ENCODE data around the gene PHLDB2.
A peak's percentile ranks its signal among the peaks of the same experiment; 100 is the strongest.

Gene PHLDB2

DNA sequence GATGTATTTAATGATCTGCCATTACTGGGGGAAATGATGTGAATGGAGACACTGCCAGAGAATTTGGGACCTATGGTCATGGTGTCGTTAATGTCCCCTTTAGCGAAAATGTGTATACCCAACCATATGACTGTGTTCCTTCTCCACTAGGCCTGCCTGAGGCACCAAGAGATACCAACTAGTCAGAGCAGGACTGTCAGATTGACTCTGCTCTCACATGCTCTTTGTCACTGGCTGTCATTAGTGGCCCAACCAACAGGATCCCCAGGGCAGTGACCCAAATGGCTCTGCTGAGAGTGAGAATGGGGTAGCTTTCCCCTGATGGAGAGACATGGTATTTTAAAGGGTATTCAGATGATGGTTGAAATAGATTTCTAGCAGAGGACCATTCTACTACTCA, 142.5 kb downstream of the PHLDB2 start:
- DNase-seq = no peak

DNA sequence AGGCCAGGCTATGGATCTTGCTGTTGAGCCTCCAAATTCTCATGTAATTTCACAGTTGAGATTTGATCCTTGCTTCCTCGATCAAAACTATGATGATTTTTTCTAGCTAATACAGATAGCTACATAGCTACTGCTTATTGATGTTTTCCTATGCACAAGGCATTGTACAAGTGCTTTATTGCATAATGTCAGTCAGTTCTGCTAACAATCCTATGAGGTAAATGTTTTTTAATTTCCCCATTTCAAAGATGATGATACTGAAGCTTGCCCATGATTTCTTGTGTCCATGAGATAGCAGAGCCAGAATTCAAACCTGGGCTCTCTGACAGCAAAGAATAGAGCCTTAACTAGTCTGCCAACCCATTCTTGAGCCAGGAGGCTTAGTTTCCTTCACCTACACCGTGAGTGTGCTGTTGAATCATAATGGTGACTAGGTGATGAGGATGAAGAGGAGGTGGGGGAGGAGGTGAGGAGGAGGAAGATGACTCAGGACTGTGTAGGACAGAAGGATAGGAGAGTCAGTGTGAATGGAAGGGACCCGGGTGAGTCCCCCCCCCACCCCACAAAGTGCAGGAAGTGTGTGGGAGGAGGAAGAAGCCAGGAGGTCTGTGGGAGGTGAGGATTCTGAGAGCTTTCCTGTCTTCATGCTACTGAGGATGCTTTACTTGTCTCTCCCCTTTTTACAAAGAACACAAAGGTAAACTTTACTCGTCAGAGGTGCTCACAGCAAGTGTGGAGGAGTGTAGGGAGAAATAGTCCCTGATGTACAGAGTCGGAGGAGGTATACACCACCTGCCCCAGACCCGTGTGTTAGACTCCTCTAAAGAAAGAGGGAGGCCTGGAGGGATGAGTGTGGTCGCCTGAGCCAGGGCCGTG, 143.3 kb downstream of the PHLDB2 start:
- peak; percentile 59 for DNase-seq

DNA sequence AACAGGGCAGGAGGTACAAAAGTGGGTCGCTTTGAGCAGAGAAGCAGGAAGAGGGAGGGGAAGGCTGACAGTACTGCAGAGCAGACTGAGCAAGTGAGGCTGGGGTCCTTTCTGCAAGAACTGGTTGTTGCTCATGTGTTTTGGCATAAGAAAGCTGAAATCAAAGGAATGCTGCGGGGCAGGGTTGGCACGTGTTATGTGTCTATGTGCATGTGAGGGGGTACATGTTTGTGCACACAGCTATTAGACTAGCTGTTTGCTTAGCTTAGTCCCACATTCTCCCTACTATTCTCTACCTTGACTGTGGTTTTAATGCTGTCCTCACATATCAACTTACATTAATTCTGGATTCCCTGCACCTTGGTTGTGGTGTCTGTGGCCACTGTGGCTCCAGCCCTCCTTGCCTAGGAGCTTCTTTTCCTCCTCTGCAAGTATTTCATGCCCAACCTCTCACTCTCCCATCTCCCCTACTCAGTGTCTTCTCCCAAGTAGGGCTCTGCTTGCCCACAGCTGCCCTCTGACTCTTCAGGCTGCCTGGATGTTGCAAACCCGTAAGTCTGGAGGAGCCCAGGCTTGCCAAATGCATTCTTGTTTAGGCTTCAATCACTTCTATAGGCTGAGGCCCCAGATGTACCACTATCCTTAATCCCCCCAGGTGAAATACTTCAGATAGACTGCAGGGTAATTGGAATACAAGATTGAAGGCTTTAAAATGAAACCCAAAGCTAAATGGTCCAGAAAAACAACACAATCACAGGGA, 144.4 kb downstream of the PHLDB2 start:
- no peak for DNase-seq

DNA sequence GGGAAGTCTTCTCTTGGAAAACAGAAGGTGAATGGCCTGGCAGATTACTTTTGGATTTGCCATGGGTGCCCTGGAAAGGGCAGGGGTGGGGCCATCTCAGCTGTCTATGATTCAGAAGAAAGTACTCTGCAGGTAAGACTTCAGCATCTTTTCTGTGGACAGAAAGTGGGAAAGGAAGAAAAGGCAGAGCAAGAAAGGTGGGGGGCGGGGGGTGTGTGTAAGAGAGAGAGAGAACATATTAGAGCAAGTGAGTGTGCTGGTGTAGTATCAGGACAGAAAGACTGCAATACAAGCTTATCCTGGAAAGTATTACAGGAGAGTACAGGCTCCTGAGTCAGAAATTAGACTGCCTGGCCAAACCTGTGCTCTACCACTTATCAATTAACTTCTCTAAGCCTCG, 145.1 kb downstream of the PHLDB2 start:
- no peak for DNase-seq

DNA sequence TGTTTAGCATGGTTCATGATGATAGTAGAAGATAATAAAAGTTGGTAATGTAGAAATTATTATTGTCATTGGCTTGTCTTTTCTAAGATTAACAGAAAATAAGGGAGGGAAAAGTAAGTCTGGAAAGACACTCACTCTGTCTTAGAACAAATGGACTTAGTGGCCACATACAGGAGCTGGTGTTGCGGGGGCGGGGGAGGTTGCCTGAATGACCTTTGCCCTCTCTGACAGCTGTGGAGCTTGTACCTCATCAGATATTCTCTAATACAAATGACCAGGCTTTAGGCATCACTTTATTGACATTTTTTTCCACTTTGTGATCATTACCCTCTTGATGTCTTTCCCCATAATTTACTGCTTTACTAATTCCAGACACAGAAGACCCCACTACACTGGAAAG, 145.6 kb downstream of the PHLDB2 start:
- DNase-seq = no peak

DNA sequence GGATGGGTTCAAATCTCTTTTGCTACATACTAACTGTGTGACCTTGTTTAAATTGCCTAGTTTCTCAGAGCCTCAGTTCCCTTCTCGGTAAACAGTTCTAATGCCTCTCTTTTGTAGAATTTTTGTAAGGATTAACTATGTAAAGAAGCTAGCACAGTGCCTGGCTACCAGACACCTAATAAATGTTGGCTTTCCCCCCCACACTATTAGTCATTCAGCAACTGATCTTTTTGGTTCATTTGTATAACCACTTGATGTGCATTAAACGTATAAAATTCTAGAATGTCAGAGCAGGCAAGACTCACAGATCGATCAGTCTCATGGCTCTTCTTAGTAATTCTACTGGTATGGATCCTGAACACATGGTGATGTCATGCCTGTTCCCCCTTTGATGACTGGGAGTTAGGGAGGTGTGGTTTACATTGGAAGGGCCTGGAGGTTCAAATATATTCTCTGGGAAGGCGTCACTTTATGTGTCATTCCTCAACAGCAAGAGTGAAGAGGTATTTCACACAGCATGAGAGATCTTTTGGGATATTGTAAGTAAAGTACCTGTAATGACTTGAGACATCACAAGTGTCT, 146.1 kb downstream of the PHLDB2 start:
- no peak for DNase-seq

DNA sequence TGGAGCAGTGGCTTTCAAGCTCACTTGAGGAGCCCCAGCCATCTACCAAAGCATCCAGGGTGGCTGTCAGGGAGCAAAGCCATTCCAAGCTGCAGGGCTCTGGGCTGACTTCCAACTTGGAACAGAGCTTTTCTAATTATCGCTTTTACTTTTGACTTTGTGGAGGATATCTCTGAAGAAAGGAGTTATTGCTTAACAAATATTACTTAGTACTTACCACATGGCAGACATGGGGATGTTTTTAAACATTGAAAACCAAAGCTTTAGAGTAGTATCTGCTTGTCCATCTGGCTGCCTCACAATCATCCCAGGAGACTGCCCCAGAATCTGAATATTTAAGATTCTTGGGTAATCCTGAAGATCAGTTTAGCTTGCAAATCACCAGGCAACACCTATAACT, 148.6 kb downstream of the PHLDB2 start:
- no peak for DNase-seq

DNA sequence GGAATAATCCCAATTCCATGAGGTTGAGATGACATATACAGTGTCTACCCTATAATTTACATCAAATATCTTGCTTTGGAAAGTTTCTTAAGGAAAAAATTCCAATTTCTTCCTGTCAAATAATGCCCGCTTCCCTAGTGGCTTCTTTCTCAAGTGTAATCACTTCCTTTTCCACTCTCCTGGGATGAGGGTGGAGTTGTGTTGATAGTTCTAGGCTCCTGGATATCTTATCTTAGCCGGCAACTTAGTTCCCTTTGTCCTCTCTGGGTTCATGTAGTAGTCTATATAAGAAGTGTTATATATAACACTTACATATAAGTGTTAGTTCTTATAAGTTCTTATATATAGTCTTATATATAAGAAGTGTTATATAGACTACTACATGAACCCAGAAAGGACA, 150.6 kb downstream of the PHLDB2 start:
- no peak for DNase-seq

DNA sequence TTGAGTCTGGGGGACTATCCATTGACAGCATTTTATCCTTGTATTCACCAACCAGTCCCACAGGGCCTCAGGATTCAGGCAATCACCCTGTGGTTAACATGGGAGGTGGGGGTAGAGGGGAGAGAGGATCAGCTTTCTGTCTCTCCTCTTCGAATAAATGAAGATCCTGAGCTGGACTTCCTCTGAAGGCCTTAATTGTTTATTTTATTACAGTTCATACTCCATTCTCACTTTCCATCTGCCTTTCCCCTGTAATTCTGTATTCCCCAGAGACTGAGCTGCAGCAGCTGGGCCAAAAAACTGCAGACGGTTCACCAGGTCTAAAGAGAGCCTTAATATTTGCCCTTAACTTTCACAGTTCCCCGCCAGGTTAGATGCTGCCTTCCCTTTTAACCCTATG, 151.6 kb downstream of the PHLDB2 start:
- no peak for DNase-seq

DNA sequence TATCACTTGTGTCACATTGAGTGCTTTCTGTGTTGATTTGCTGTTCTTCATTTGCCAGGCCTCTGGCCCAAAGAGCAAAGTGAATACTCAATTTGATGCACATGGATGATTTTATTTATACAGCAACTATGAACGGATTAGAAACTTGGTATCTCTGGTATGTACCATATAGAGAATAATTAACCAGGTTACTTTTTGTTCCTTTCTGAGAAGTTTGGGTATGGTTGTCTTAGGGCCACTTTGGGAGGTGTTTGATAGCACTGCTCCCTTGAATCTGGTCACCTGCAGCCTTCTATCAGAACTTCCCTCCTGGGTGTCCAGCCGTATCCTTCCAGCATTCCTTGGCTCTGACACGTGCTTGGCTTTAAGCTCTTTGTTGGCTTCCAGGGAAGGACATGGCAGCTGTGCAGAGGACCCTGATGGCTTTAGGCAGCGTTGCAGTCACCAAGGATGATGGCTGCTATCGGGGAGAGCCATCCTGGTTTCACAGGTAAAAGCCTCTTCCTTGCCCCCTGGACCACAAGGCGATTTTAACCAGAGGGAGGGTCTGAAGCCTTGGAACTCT, 152.4 kb downstream of the PHLDB2 start:
- no peak for DNase-seq

DNA sequence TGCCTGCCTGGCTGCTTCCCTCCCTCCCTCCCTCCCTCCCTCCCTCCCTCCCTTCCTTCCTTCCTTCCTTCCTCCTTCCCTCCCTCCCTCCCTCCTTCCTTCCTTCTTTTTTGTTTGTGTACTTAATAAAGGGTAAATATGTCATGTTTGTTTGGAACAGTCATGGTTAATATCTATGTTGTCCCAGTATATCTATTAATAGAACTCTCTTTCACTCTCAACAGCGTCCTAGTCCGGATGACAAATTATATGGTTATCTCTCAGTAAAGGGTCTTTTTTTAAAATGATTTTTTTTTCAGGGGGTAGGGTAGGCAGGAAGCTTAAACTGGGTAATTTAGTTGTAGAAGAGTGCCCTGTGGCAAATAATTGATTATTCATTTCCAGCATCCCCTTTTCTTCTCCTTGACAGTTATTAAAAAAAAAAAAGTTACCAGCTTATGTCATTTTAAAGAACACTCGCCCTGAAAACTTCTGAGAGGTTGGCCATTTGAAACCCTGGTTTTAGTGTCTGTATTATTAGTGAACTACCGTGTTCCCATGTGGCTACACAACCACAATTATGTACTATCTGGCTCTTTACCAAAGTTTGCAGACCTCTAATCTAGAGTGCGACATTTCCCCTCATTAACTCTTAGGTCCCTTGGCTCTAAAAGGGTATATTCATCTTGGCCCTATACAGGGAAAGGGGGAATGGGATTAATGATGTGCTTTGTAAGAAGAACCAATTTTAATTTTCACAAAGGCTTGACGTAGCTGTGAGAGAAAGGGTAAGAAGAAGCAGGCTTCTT, 153.3 kb downstream of the PHLDB2 start:
- no peak for DNase-seq

DNA sequence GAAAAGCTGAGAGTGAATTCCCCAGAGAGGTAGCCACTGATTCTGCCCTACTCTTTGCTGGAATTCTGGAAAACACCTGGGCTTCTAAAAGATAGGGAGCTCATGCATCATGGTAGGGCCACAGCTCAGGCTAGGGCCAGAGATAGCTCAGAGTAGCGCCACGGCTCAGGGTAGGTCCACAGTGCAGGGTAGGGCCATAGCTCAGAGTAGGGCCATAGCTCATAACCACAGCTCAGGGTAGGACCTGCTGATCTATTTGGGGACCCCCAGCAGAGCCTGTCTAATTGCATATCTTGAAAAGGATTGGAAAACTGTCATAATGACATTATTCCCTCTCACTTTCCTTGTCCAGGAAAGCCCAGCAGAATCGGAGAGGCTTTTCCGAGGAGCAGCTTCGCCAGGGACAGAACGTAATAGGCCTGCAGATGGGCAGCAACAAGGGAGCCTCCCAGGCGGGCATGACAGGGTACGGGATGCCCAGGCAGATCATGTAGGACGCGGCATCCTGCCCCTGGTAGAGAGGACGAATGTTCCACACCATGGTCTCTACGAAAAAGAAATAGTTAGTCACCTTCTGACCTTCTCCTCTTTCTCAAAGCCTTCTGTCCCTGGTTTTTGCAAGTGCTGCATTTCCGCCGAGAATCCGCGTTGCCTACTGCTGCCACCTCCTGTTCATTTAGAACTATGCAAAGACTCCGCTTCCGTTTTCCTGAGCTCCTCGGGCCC, 154.2 kb downstream of the PHLDB2 start:
- DNase-seq = peak; percentile 59

DNA sequence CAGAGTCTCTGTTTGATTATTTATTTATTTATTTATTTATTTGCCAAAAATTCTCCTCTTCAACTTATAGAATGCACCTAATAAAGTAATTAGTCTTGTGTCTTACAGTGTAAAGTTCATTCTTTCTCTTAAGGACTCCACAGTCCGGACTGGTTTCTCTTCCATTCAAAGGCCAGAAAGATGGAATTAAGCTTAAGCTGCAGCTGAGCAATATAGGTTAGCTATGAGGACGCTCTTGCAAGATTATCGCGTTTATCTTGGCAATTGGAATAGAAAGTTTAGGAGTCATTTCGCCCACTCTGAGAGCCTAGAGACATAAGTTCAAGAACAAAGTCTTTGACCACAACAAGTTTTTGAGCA, 154.7 kb downstream of the PHLDB2 start:
- no peak for DNase-seq

DNA sequence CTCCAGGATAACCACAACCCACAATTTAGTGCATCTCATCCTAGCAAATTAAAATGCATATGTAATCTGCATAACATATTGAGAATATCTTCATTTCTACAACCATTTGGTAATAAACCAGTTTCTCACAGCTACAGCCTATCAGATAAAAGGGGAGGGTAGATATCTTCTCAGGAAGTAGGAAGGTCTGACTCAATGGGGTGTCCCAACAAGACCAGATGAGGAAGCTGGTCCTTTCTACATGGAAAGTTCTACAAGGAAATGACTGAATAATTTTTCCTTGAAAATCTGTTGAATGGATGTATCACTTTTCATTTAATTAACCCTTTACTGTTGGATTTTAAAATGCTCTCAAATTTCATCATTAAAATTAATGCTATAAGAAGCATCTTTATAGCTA, 158.0 kb downstream of the PHLDB2 start:
- no peak for DNase-seq

DNA sequence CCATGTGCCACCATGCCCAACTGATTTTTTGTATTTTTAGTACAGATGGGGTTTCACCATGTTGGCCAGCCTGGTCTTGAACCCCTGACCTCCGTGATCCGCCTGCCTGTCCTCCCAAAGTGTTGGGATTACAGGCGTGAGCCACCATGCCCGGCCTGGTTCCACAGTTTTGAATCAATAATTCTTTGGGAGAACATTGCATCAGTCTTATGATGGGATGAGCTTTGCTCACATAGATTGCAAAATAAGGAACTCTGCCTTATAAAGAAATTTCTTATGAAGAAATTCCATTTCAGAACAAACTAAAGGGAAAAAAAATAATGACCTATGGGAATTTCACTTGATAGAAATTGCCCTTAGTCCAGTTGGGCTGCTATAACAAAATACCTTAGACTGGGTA, 159.6 kb downstream of the PHLDB2 start:
- no peak for DNase-seq

DNA sequence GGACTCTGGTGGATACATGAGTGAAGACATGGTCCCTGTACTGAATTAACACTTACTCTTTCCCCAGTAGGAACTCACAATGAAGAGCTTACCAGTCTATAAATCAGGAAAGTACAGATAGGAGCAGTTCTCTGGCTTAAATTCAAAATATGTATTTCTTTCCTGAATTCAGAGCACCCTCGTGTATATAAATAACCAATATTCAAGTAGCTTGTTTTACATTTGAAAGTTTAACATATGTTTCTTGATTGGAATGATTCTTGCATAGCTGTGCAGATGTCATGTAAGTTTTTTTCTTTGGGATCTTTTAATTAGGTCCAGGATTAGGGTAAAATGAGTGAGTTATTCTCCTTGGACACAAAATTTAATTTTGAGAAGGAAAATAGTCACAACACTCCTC, 160.7 kb downstream of the PHLDB2 start:
- DNase-seq = no peak

DNA sequence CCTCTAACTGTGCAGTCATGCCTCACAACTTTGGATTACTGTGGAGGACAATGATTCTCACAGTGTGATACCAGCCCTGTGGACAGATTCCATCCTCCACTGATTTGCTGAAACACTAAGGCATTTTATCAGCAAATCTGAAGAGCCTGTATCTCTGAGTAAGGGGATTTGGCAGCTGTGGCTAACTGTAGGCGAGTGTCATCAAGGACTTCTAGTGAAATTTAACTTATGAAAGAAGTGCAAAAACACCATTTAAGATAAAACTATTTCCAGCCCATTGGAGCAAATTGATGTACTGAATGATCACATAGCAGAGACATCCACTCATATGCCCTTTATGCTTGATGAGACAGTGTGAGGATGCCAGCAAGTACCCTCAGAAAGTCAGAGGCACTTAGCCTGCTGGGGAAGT, 161.6 kb downstream of the PHLDB2 start:
- no peak for DNase-seq

Data from stimulated activated CD4-positive, alpha-beta T cell treated with anti-CD3 and anti-CD28 coated beads, Interleukin-4, amount 100 ng/mL, for 1 hour (primary cell).